Large intestine (tissue), 3 donors: ENCODE results near the gene SEC14L5. TPM values are rescaled to one million over a fixed set of nuclear protein-coding genes. Genes with fewer than 3 reads are reported as not detected.
"Not testable (repeated sequence)": the region's sequence is repeated elsewhere in the genome, so short reads cannot be mapped to it uniquely, and the experiment has no call there.

Experiments
- DNase-seq, 2 donors: peaks; one replicate each; pipeline versions ENCODE4 v3.0.0 to v3.0.0-alpha.2; 2013
- H3K27ac ChIP-seq: one replicate; pipeline ENCODE4 v1.5.1; 2013; ENCODE audit warnings: low read length
- H3K27me3 ChIP-seq: 2 replicates; pipeline ENCODE4 v1.6.1; 2013; ENCODE audit warnings: low read length; ENCODE audit not compliant: control insufficient read depth, insufficient read depth
- H3K36me3 ChIP-seq: 2 replicates; pipeline ENCODE4 v1.6.1; 2013; ENCODE audit warnings: low read length; ENCODE audit not compliant: control insufficient read depth, insufficient read depth
- H3K4me1 ChIP-seq: one replicate; pipeline ENCODE4 v1.6.1; 2013; ENCODE audit warnings: low read length; ENCODE audit not compliant: control insufficient read depth, insufficient read depth
- H3K4me3 ChIP-seq: one replicate; pipeline ENCODE4 v1.5.1; 2013; ENCODE audit warnings: low read length
- H3K9me3 ChIP-seq: one replicate; pipeline ENCODE4 v1.6.1; 2013; ENCODE audit warnings: mild to moderate bottlenecking, low read depth, low read length, moderate library complexity; ENCODE audit not compliant: control insufficient read depth
- WGBS: methylation state at CpG from one replicate; pipeline ENCODE4 v1.1.5; 2013; ENCODE audit warnings: low lambda C conversion rate; ENCODE audit not compliant: insufficient coverage; 5-methylcytosine and 5-hydroxymethylcytosine counted together
- polyA plus RNA-seq: library from polyadenylated mRNA; unstranded; fragments of 120-200 nt; gene quantifications from one replicate; pipeline ENCODE4 v1.2.1, GENCODE V29; 2013

Gene SEC14L5
- polyA plus RNA-seq, 1 donor = 0.24 TPM

DNA sequence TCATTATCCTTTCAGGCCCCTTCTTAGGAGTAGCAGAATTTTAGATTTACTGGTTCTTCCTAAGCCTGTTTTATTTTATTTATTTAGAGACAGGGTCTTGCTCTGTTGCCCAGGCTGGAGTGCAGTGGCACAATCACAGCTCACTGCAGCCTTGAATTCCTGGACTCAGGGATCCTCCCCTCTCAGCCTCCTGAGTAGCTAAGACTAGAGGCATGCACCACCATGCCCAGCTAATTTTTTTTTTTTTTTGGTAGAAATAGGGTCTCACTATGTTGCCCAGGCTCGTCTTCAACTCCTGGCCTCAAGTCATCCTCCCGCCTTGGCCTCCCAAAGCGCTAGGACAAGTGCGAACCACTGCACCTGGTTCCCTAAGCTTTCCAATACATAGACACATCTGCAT lies 28.5 kb upstream of the SEC14L5 start:
- 60% methylated on average over 1 of the region's 4 CpGs for WGBS
- H3K4me3 ChIP-seq, H3K4me1 ChIP-seq, H3K27ac ChIP-seq, H3K36me3 ChIP-seq, DNase-seq, H3K9me3 ChIP-seq, H3K27me3 ChIP-seq: not testable (repeated sequence)

DNA sequence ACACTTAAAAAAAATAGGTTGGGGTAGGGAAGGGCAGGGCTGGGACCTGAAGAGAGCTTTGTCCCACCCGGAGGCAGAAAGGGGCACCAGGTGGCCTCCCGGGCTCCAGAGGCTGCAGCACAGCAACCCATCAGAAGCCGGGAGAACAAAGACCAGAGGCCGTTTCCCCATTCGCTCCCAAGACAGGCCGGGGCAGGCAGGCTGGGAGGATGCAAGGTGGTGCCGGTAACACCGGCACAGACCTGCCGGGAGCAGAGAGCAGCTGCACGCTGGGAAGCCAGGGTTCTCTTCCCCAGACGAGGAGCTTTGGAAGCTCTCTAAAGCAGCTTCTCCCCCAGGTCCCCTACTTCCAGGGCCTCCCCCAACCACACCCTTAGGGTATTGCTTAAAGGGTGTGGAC lies 26.7 kb upstream of the SEC14L5 start:
- peaks cover 10% of the 10 kb centered on the region for H3K36me3 ChIP-seq
- no peak for DNase-seq
- peaks cover 2% of the 10 kb centered on the region for H3K9me3 ChIP-seq

GRCh38 chr16:4933433-4933832 lies 24.7 kb upstream of the SEC14L5 start:
- Histone ChIP-seq H3K27me3 (peaks cover 19% of the 10 kb centered on the region), H3K36me3 (no peaks in the 10 kb centered on the region), H3K27ac (no peak overlapping the region), H3K4me1 (peaks cover 18% of the 10 kb centered on the region), H3K9me3 (no peaks in the 10 kb centered on the region), H3K4me3 (no peak overlapping the region)
- DNase-seq = no peak
- no CpG with 5 or more reads among the region's 8 CpGs for WGBS

More for the DNA sequence above, 26.7 kb upstream of the SEC14L5 start:
- WGBS = no CpG with 5 or more reads among the region's 11 CpGs
- H3K4me1 ChIP-seq = peaks cover 12% of the 10 kb centered on the region
- H3K4me3 ChIP-seq = no peak overlapping the region
- no peak overlapping the region for H3K27ac ChIP-seq
- H3K27me3 ChIP-seq = peaks cover 12% of the 10 kb centered on the region

DNA sequence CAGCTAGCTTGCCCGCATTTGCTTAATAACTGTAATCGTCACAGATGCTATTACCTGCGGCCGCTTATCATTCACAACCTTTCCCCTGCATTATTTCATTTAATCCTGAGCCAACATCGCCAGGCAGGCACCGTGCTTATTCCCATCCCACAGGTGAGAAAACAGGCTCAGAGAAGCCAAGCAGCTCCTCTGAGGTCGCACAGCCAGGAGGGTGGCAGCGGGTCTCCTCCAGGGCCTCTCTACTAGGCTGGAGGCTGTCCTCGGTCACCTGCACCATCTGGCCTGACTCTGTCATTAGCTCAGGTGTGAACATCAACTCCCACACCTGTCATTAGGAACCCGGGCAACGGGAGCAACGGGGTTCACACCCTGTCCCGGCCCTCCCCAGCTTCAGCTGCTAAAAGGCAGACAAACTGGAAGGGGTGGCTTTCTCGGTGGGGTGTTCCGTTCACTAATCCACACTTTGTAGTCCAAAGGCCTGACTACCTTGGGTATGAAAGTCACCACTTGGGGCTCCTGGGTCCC lies 24.2 kb upstream of the SEC14L5 start:
- H3K27me3 ChIP-seq = peaks cover 19% of the 10 kb centered on the region

GRCh38 chr16:4934591-4934990 lies 23.5 kb upstream of the SEC14L5 start:
- no peaks in the 10 kb centered on the region for H3K9me3 ChIP-seq
- no peak overlapping the region for H3K27ac ChIP-seq
- H3K4me3 ChIP-seq = no peak overlapping the region
- H3K27me3 ChIP-seq = peaks cover 19% of the 10 kb centered on the region
- DNase-seq = no peak
- peaks cover 18% of the 10 kb centered on the region for H3K4me1 ChIP-seq
- whole genome bisulfite sequencing = no CpG with 5 or more reads among the region's 6 CpGs
- H3K36me3 ChIP-seq = no peaks in the 10 kb centered on the region

More for the DNA sequence above, 24.2 kb upstream of the SEC14L5 start:
- WGBS = 100% methylated on average over 1 of the region's 15 CpGs
- H3K9me3 ChIP-seq = no peaks in the 10 kb centered on the region
- DNase-seq = no peak
- peaks cover 18% of the 10 kb centered on the region for H3K4me1 ChIP-seq
- H3K36me3 ChIP-seq = no peaks in the 10 kb centered on the region
- H3K4me3 ChIP-seq = no peak overlapping the region
- no peak overlapping the region for H3K27ac ChIP-seq

DNA sequence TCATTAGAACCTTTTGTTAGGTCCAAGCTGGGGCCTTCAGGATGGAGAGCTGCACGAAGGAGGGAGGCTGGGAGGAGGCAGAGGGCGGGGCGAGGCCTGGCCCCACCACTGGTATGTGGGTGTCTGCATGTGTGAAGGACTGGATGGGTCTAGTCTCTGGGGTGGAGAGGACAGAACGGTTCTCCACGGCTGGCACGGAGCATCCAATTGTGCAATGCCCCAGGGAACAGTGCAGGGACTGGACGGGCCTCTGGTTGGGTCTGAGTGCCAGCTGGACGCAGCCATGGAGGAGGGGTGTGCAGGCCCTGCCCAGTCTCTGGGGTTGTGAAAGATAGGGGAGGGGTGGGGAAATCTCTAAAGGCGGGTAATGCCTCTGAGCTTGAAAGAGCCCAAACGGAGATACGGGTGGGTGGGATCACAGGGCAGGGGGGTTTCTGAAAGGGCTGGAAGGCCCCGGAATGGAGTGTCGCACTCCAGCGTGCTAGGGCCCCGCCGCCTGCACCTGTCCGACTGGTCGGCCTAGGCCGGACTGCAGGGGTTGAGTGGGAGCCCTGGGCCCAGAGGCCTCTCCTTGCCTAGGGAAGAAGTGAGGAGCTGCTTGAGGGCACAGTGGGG lies 22.8 kb upstream of the SEC14L5 start:
- Histone ChIP-seq H3K36me3 (no peaks in the 10 kb centered on the region), H3K9me3 (no peaks in the 10 kb centered on the region), H3K4me3 (peak overlapping the region; percentile 98), H3K4me1 (peaks cover 18% of the 10 kb centered on the region), H3K27ac (peak overlapping the region; percentile 96), H3K27me3 (peaks cover 19% of the 10 kb centered on the region)
- DNase-seq = peak in 1 of 2 donors; percentile 48
- WGBS = no CpG with 5 or more reads among the region's 19 CpGs

GRCh38 chr16:4936181-4936990 lies 21.7 kb upstream of the SEC14L5 start:
- peak overlapping the region; percentile 98 for H3K4me3 ChIP-seq
- H3K36me3 ChIP-seq = no peaks in the 10 kb centered on the region
- WGBS = no CpG with 5 or more reads among the region's 64 CpGs
- peaks cover 19% of the 10 kb centered on the region for H3K27me3 ChIP-seq
- H3K9me3 ChIP-seq = no peaks in the 10 kb centered on the region
- peak; percentile 67 to 79 for DNase-seq
- H3K4me1 ChIP-seq = peaks cover 18% of the 10 kb centered on the region
- peak overlapping the region; percentile 96 for H3K27ac ChIP-seq

GRCh38 chr16:4936991-4937781 lies 20.9 kb upstream of the SEC14L5 start, which contains the start of gene PPL:
PPL (minus strand) TSS chr16:4937148; CDS start chr16:4937045, 103 bp downstream.
- WGBS = no CpG with 5 or more reads among the region's 76 CpGs

DNA sequence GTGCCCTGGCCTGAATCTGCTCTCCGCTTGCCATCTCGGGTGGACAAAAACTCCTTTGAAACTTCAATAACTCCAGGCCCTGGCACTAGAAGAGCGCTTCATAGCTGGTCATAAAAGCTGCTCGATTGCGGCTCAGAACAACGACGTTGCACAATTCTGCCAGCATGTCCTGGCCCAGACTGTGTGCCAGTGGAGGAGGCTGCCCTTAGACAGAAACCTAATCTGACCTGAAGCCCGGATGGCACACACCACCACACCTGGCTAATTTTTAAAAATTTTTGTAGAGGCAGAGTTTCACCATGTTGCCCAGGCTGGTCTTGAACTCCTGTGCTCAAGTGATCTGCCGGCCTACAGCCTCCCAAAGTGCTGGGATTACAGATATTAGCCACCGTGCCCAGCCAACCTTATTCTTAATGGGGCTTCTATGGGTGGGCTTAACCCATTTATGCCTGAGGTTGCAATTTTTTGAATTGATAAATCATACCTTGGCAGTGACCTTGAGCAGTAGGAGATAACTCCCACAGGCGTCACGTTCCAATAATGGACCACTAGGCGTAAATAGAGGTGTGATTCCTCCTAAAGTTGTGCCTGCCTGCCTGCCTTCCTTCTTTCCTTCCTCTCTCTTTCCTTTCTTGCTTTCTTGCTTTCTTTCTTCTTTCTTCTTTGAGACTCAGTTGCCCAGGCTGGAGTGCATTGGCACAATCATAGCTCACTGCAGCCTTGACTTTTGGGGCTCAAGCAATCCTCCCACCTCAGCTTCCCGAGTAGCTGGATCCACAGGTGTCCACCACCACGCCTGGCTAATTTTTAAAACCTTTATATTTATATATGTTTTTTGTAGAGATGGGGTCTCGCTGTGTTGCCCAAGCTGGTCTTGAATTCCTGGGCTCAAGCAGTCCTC lies 20.1 kb upstream of the SEC14L5 start:
- DNase-seq = no peak
- H3K4me3 ChIP-seq = no peak overlapping the region
- peak overlapping the region; percentile 93 for H3K27ac ChIP-seq
- whole genome bisulfite sequencing = no CpG with 5 or more reads among the region's 16 CpGs
- no peaks in the 10 kb centered on the region for H3K36me3 ChIP-seq
- peaks cover 20% of the 10 kb centered on the region for H3K4me1 ChIP-seq
- no peaks in the 10 kb centered on the region for H3K9me3 ChIP-seq
- peaks cover 19% of the 10 kb centered on the region for H3K27me3 ChIP-seq

More at GRCh38 chr16:4936991-4937781, 20.9 kb upstream of the SEC14L5 start, which contains the start of gene PPL:
- Histone ChIP-seq H3K4me3 (peak within 1 kb of the TSS; percentile 98), H3K27ac (peak within 1 kb of the TSS; percentile 96), H3K4me1 (peaks cover 18% of the 10 kb centered on the region), H3K27me3 (peaks cover 19% of the 10 kb centered on the region), H3K36me3 (no peaks in the 10 kb centered on the region), H3K9me3 (no peaks in the 10 kb centered on the region)
- peak; percentile 95 to 98 for DNase-seq
